Mesendoderm (in vitro differentiated cells): Measurements from ENCODE around the gene DUOXA1.

Source experiments
- DNase-seq: peaks from one replicate; pipeline ENCODE4 v3.0.0; 2013
- H2AK5ac ChIP-seq: 2 replicates; pipeline ENCODE4 v1.6.1; 2013; ENCODE audit warnings: low read length, inconsistent platforms
- H2BK120ac ChIP-seq: 2 replicates; pipeline ENCODE4 v1.6.1; 2013; ENCODE audit warnings: low read depth, mild to moderate bottlenecking, low read length, moderate library complexity, mixed read lengths
- H2BK15ac ChIP-seq: replicated peaks from 2 replicates; pipeline ENCODE4 v1.6.1; 2013; ENCODE audit warnings: low read depth, mild to moderate bottlenecking, moderate library complexity
- H2BK5ac ChIP-seq: 2 replicates; pipeline ENCODE4 v1.6.1; 2013; ENCODE audit warnings: low read length, inconsistent platforms
- H3K18ac ChIP-seq: 2 replicates; pipeline ENCODE4 v1.6.1; 2013; ENCODE audit warnings: mild to moderate bottlenecking, low read length, mixed read lengths
- H3K23ac ChIP-seq: one replicate; pipeline ENCODE4 v1.6.1; 2013; ENCODE audit warnings: low read length
- H3K27ac ChIP-seq: 2 replicates; pipeline ENCODE4 v1.5.1; 2013; ENCODE audit warnings: low read depth, mild to moderate bottlenecking, inconsistent platforms, low read length, moderate library complexity
- H3K27me3 ChIP-seq: 2 replicates; pipeline ENCODE4 v1.6.1; 2013; ENCODE audit warnings: low read length, control low read depth, mild to moderate bottlenecking, inconsistent platforms; ENCODE audit not compliant: insufficient read depth, poor library complexity
- H3K36me3 ChIP-seq: 2 replicates; pipeline ENCODE4 v1.6.1; 2013; ENCODE audit warnings: low read length, inconsistent platforms; ENCODE audit not compliant: control insufficient read depth, insufficient read depth
- H3K4ac ChIP-seq: one replicate; pipeline ENCODE4 v1.6.1; 2013; ENCODE audit warnings: low read depth, mild to moderate bottlenecking, low read length, moderate library complexity
- H3K4me1 ChIP-seq: 2 replicates; pipeline ENCODE4 v1.6.1; 2013; ENCODE audit warnings: low read depth, low read length, inconsistent platforms; ENCODE audit not compliant: control insufficient read depth
- H3K4me2 ChIP-seq: 2 replicates; pipeline ENCODE4 v1.6.1; 2013; ENCODE audit warnings: low read length
- H3K4me3 ChIP-seq: 2 replicates; pipeline ENCODE4 v1.5.1; 2013; ENCODE audit warnings: mild to moderate bottlenecking, low read length
- H3K56ac ChIP-seq: one replicate; pipeline ENCODE4 v1.6.1; 2013; ENCODE audit warnings: low read length
- H3K79me1 ChIP-seq: 2 replicates; pipeline ENCODE4 v1.6.1; 2013; ENCODE audit warnings: low read length, inconsistent platforms
- H3K79me2 ChIP-seq: 2 replicates; pipeline ENCODE4 v1.6.1; 2013; ENCODE audit warnings: mild to moderate bottlenecking, low read length; ENCODE audit not compliant: control insufficient read depth, insufficient read depth
- H3K9ac ChIP-seq: 2 replicates; pipeline ENCODE4 v1.6.1; 2013; ENCODE audit warnings: low read length, inconsistent platforms
- H4K5ac ChIP-seq: one replicate; pipeline ENCODE4 v1.6.1; 2013; ENCODE audit warnings: low read length
- H4K8ac ChIP-seq: one replicate; pipeline ENCODE4 v1.6.1; 2013; ENCODE audit warnings: low read depth, mild to moderate bottlenecking, control low read depth, low read length, moderate library complexity
- WGBS: extraction: QIAGEN DNeasy Blood & Tissue Kit; methylation state at CpG from one replicate; pipeline ENCODE4 v1.1.7; 2013; ENCODE audit warnings: low lambda C conversion rate, missing lambda C conversion rate; ENCODE audit not compliant: insufficient coverage; ENCODE audit errors: extremely low coverage; 5-methylcytosine and 5-hydroxymethylcytosine counted together

DUOXA1 gene

GRCh38 chr15:45121020-45121419, 8.7 kb downstream of the DUOXA1 start:
- H3K4me2 ChIP-seq, result no peak overlapping the region
- no peak overlapping the region for H2AK5ac ChIP-seq
- H3K4me3 ChIP-seq, result no peak overlapping the region
- no peak overlapping the region for H2BK15ac ChIP-seq
- H3K36me3 ChIP-seq, result no peaks in the 10 kb centered on the region
- H3K27me3 ChIP-seq, result peaks cover 26% of the 10 kb centered on the region
- H2BK5ac ChIP-seq, result no peak overlapping the region
- H2BK120ac ChIP-seq, result no peak overlapping the region
- H4K8ac ChIP-seq, result no peak overlapping the region
- H3K27ac ChIP-seq, result no peak overlapping the region
- H3K23ac ChIP-seq, result no peak overlapping the region
- no peak overlapping the region for H3K18ac ChIP-seq
- H3K9ac ChIP-seq, result no peak overlapping the region
- no peak for DNase-seq
- no peaks in the 10 kb centered on the region for H3K4me1 ChIP-seq
- no peak overlapping the region for H3K56ac ChIP-seq
- no peak overlapping the region for H4K5ac ChIP-seq
- WGBS, result no CpG with 5 or more reads among the region's 3 CpGs
- H3K4ac ChIP-seq, result no peak overlapping the region
- H3K79me1 ChIP-seq, result no peaks in the 10 kb centered on the region
- no peaks in the 10 kb centered on the region for H3K79me2 ChIP-seq

- no peak overlapping the region for H3K4ac ChIP-seq
- no CpG with 5 or more reads among the region's 10 CpGs for WGBS
Observed at GRCh38 chr15:45120081-45120972, 9.4 kb downstream of the DUOXA1 start.

DNA sequence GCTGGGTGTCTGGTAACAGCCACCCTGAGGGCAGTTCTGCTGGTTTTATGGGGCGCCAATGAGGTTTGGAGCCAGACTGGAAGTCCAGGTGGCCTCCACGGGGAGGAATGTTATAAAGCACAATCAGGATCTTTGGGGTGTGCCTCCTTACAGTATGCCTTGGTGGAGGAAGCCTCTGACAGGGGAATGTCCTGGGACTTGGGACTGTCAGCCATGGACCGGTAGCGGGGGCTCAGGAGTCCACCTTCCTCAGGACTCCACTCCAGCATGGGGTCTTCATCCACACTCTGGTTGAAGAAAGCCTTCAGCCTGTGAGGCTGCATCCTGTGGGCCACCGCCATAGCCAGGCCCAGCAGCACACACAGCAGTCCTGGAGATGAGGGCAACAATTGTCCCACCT, 10.7 kb downstream of the DUOXA1 start:
- Histone ChIP-seq H3K4ac (no peak overlapping the region), H3K27me3 (peaks cover 37% of the 10 kb centered on the region)

More at GRCh38 chr15:45120081-45120972, 9.4 kb downstream of the DUOXA1 start:
- Histone ChIP-seq H3K23ac (no peak overlapping the region), H2BK15ac (no peak overlapping the region), H3K79me1 (no peaks in the 10 kb centered on the region), H3K4me2 (no peak overlapping the region), H4K8ac (no peak overlapping the region), H3K56ac (no peak overlapping the region), H3K36me3 (no peaks in the 10 kb centered on the region), H3K27me3 (peaks cover 29% of the 10 kb centered on the region), H3K4me1 (no peaks in the 10 kb centered on the region), H3K27ac (no peak overlapping the region), H3K4me3 (no peak overlapping the region), H3K18ac (no peak overlapping the region), H2BK120ac (no peak overlapping the region), H4K5ac (no peak overlapping the region), H2BK5ac (no peak overlapping the region), H3K79me2 (no peaks in the 10 kb centered on the region), H3K9ac (no peak overlapping the region), H2AK5ac (no peak overlapping the region)
- no peak for DNase-seq

DNA sequence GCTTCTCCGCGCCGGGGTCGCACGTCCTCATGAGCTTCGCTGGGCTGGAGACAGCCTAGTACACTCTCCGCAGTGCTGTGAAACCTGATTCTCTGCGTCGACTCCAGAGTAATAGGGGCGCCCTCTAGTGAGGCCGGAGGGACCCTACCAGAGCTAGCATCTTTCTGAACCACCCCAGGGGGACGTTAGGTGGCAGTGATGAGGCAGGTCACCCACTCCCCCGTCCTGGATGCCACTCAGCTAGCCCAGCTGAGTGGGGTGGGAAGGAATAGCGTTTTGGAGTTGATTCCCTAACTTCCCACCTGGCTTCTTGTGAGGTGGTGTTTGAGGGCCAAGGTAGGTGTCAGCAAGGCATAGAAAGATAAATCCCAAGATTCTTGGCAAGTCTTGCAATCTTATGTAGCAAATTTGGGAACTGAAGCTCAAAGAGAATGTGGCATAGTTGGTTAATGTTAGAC, 11.5 kb downstream of the DUOXA1 start:
- H3K27me3 ChIP-seq, result peaks cover 46% of the 10 kb centered on the region
- no CpG with 5 or more reads among the region's 14 CpGs for WGBS

More for the DNA sequence above, 10.7 kb downstream of the DUOXA1 start:
- WGBS, result no CpG with 5 or more reads among the region's 5 CpGs
- no peak overlapping the region for H3K27ac ChIP-seq
- no peaks in the 10 kb centered on the region for H3K4me1 ChIP-seq
- no peak overlapping the region for H3K9ac ChIP-seq
- H3K36me3 ChIP-seq, result no peaks in the 10 kb centered on the region
- H3K79me1 ChIP-seq, result no peaks in the 10 kb centered on the region
- no peak overlapping the region for H3K18ac ChIP-seq
- H4K5ac ChIP-seq, result no peak overlapping the region
- H3K4me3 ChIP-seq, result no peak overlapping the region
- H3K4me2 ChIP-seq, result no peak overlapping the region
- no peaks in the 10 kb centered on the region for H3K79me2 ChIP-seq
- H3K23ac ChIP-seq, result no peak overlapping the region
- no peak for DNase-seq
- H2BK15ac ChIP-seq, result no peak overlapping the region
- H2AK5ac ChIP-seq, result no peak overlapping the region
- H2BK120ac ChIP-seq, result no peak overlapping the region
- H3K56ac ChIP-seq, result no peak overlapping the region
- no peak overlapping the region for H4K8ac ChIP-seq
- H2BK5ac ChIP-seq, result no peak overlapping the region

DNA sequence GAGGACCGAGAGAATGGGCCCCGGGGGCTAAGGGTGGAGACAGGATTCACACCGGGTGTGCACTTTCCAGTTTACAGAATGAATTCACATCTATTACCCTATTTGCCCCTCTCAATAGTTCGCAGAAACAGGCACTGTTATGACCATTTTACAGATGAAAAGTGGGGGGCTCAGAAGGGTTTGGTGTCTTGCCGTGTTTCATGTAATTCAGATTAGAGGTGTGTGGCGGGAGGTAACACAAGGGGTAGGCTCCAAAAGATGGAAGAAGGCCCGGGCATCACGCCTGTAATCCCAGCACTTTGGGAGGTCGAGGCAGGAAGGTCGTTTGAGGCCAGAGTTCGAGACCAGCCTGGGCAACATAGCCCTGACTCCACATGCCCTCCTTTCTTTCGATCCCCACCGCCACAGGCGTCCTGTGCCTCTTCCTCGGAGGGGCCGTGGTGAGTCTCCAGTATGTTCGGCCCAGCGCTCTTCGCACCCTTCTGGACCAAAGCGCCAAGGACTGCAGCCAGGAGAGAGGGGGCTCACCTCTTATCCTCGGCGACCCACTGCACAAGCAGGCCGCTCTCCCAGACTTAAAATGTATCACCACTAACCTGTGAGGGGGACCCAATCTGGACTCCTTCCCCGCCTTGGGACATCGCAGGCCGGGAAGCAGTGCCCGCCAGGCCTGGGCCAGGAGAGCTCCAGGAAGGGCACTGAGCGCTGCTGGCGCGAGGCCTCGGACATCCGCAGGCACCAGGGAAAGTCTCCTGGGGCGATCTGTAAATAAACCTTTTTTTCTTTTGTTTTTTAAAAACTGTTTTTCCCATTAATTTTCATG, 12.2 kb downstream of the DUOXA1 start:
- no peak overlapping the region for H3K23ac ChIP-seq
- H3K18ac ChIP-seq, result no peak overlapping the region
- H2BK5ac ChIP-seq, result no peak overlapping the region
- no CpG with 5 or more reads among the region's 33 CpGs for WGBS
- no peak for DNase-seq
- peak overlapping the region; percentile 21 for H3K4me2 ChIP-seq
- H2BK120ac ChIP-seq, result no peak overlapping the region
- H2AK5ac ChIP-seq, result no peak overlapping the region
- H3K36me3 ChIP-seq, result no peaks in the 10 kb centered on the region
- H3K56ac ChIP-seq, result no peak overlapping the region
- H3K79me2 ChIP-seq, result no peaks in the 10 kb centered on the region
- no peak overlapping the region for H3K9ac ChIP-seq
- H3K4me3 ChIP-seq, result no peak overlapping the region
- H4K5ac ChIP-seq, result no peak overlapping the region
- peaks cover 52% of the 10 kb centered on the region for H3K27me3 ChIP-seq
- H3K27ac ChIP-seq, result no peak overlapping the region
- no peaks in the 10 kb centered on the region for H3K79me1 ChIP-seq
- H3K4ac ChIP-seq, result no peak overlapping the region
- no peaks in the 10 kb centered on the region for H3K4me1 ChIP-seq
- no peak overlapping the region for H2BK15ac ChIP-seq
- H4K8ac ChIP-seq, result no peak overlapping the region

More for the DNA sequence above, 11.5 kb downstream of the DUOXA1 start:
- H4K5ac ChIP-seq, result no peak overlapping the region
- H3K4ac ChIP-seq, result no peak overlapping the region
- no peak overlapping the region for H3K4me2 ChIP-seq
- H2BK5ac ChIP-seq, result no peak overlapping the region
- H4K8ac ChIP-seq, result no peak overlapping the region
- H2AK5ac ChIP-seq, result no peak overlapping the region
- no peaks in the 10 kb centered on the region for H3K79me1 ChIP-seq
- H3K9ac ChIP-seq, result no peak overlapping the region
- H3K27ac ChIP-seq, result no peak overlapping the region
- no peaks in the 10 kb centered on the region for H3K79me2 ChIP-seq
- H2BK120ac ChIP-seq, result no peak overlapping the region
- H3K4me1 ChIP-seq, result no peaks in the 10 kb centered on the region
- H3K18ac ChIP-seq, result no peak overlapping the region
- DNase-seq, result peak; percentile 95
- no peak overlapping the region for H3K56ac ChIP-seq
- no peaks in the 10 kb centered on the region for H3K36me3 ChIP-seq
- no peak overlapping the region for H3K23ac ChIP-seq
- no peak overlapping the region for H2BK15ac ChIP-seq
- no peak overlapping the region for H3K4me3 ChIP-seq
